GM08714 (cell line): ENCODE measurements around the gene SPOCK3.
"Not testable (repeated sequence)": the region's sequence is repeated elsewhere in the genome, so short reads cannot be mapped to it uniquely, and the experiment has no call there.

Experiments
- H3K4me3 ChIP-seq: fragments of 200-500 bp; sonication (Bioruptor generic); 2 replicates; pipeline ENCODE4 v1.5.1; 2014; ENCODE audit warnings: mild to moderate bottlenecking, low read length, inconsistent platforms
- ZNF274 ChIP-seq: IDR thresholded peaks from 2 replicates; pipeline ENCODE4 v1.6.1; 2012; ENCODE audit warnings: mild to moderate bottlenecking, low read depth, low read length

SPOCK3 gene

DNA sequence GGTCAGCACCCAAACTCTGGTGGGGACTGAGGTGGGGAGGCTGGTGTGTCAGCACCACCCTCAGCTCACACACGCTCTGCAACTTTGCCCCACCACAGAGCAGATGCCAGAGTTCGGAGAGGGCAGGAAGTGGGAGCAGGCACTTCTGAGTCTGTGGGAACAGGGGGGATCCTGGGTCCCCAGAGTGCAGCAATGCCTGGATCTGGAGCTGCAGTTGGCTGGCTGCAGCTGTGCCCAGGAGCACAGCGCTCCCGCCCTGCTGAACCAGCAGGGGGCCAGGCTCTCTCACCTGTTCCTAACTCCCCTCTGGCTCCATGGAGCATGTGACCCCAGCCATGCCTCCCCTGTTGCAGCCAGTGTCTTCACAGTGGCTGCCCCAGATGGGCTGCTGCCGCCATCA, 252.4 kb downstream of the SPOCK3 start:
- no peak overlapping the region for H3K4me3 ChIP-seq
- TF ChIP-seq ZNF274: no peak

DNA sequence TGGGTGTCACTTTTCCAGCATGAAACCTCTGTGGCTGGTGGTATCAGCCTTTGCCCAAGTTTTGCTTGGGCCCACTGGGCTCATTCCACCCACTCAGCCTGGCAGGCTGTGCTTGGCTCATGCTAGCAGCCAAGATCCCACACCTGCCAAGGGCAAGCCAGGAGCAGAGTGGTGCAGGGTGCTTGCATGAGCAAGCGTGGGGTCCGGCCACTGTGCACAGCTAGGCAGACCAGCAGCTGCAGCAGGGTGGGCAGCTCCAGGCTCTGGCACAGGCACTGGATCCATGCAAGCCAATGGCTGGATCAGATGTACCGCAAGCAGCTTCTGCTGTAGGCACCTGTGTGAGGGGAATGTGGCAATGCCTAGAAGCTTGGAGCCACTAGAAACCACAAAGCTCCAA, 253.9 kb downstream of the SPOCK3 start:
- no peak for TF ChIP-seq ZNF274
- no peak overlapping the region for H3K4me3 ChIP-seq

DNA sequence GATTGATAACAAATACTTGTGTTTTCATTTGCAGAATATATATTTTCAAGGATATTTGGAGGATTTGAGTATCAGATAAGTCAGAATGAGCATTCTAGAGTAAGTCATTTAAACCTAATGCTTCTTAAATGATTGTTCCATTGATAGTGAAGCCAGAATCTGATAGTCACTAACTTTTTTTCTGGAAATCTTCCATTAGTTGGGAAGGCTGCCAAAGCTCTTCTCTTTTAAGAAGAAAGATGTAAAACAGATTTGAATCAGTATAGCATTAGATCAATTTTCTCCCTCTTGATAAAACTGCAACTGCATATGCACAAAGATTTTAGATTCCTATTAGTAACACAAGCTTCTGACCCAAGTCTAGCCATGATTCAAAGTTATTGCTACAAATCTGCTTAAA, 256.7 kb downstream of the SPOCK3 start:
- TF ChIP-seq ZNF274: no peak
- H3K4me3 ChIP-seq: no peak overlapping the region

DNA sequence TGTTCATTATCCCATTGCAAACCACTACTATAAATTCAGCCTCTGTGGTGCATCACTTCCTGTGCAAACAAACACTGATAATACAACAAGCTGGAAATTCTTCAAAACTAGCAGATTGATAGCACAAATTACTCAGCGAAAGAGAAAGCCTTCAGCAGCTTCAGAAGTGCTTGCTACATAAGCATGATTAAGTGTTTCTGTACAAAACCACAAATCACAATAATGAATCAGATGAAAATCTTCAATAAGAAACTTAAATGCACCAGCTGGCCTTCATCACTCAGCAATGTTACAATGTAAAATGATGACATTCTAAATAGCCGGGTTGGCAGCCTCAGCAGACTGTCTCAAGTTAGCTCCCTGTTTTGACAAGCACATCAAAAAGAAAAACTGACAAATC, 262.2 kb downstream of the SPOCK3 start:
- no peak for TF ChIP-seq ZNF274
- no peak overlapping the region for H3K4me3 ChIP-seq

DNA sequence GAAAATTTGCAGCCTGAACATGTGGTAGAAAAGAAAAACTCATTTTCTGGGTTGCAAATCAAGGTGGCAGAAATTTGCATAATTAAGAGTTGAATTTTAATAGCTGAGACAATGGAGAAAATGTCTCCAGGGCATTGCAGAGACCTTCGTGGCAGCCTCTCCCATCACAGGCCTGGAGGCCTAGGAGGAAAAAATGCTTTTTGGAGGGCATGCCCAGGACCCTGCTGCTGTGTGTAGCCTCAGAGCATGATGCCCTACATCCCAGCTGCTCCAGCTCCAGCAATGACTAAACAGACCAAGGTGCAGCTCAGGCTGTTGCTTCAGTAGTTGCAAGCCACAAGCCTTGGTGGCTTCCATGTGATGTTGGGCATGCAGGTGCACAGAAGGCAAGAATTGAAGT, 266.1 kb downstream of the SPOCK3 start:
- not testable (repeated sequence) for H3K4me3 ChIP-seq

DNA sequence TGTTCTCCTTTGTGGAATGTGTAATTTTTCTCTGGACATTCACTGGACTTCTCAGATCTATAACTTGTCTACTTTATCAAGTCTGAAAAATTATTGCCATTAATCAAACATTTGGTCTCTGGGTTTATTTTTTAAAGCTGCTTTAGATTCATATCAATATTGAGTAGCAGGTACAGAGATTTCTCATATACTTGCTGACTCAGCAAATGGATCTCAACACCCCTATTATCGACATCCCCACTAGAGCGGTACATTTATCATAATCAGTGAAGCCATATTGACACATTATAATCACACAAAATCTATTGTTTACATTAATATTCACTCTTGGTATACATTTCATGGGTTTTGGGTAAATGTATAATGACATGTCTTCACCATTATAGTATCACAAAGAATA, 268.7 kb downstream of the SPOCK3 start:
- no peak overlapping the region for H3K4me3 ChIP-seq
- TF ChIP-seq ZNF274: no peak

DNA sequence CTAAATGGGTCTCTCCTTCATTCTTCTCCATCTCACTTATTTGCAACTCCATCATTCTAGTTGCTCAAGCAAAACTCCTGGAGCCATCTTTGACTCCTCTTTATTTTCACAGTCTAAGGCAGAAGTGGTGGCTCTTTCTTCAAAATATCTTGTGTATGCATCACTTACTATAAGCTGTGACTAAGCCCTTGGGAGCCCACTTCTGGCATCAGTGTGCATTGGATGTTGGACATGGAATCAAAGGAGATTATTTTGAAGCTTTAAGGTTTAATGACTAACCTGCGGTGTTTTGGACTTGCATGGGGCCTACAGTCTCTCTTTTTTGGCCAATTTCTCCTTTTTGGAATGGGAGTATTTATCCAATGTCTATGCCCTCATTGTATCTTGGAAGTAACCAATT, 276.8 kb downstream of the SPOCK3 start:
- TF ChIP-seq ZNF274: no peak
- H3K4me3 ChIP-seq: no peak overlapping the region

DNA sequence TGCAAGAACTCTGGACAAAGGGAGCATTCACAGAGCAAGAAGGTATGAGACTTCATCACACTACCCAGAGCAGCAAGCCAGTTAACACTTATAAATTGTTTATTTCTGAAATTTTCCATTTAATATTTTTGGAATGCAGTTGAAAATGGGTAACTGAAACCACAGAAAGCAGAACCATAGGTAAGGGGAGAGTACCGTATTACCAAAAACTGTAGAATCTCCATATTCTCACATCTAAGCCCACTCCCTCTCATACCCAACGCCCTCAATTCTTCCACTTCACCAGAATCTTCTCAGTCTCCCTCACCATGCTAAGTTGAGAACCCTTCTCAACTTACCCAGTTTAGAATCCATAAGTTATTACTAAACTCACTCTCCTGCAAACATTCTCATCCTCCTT, 277.8 kb downstream of the SPOCK3 start:
- no peak overlapping the region for H3K4me3 ChIP-seq
- TF ChIP-seq ZNF274: no peak

DNA sequence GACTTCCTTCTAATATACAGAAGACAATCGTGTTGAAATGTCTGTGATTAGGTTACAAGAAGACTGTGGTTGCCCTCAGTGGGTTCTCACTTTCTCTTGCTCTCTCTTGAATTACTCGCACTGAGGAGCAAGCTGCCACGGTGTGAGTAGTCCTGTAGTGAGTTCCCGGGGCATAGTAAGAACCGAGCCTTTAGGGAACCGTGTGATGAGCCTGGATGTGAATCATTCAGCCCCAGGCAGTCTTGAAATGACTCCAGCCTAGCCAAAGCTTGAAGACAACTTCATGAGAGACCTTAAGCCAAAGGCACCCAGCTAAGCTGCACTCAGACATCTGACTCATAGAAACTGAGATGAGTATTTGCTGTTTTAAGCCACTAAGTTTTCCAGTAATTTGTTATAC, 292.7 kb downstream of the SPOCK3 start:
- TF ChIP-seq ZNF274: no peak

DNA sequence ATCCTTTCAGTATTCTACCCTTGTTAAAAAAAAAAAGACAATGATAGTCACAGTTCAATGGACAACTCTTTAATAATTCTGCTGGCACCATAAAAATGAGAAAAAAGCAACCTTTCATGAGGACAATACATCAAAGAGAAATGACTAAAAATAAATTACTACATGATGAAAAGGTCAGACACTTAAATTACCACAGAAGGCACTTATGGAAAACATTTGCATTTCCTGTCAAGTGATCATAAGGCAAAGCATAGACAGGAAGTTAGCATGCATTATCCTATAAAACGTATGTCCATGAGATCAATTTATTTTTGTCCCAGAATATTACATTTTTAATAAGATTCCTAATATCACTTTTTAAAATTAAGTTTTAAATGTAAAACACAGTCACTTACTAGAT, 303.8 kb downstream of the SPOCK3 start:
- TF ChIP-seq ZNF274: no peak
- H3K4me3 ChIP-seq: no peak overlapping the region

More for the DNA sequence above, 292.7 kb downstream of the SPOCK3 start:
- no peak overlapping the region for H3K4me3 ChIP-seq

DNA sequence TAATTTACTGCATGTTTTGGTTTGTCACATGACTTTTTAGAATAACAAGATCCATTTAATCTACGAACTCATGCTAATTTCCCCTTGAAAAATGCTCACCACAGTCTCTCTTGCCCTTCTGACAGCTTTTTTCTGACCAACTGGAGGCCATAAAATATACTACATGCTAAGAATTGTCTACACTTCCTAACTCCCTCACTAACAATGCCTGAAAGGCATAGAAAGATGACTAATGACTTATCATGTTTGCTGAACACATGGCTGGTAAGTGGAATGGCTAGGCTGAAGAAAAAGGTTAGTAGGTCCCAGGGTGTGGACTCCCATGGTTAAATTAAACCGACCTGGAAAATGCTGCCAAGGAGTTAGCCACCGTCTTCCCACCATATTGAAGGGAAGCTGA, 309.9 kb downstream of the SPOCK3 start:
- H3K4me3 ChIP-seq: no peak overlapping the region
- TF ChIP-seq ZNF274: no peak

DNA sequence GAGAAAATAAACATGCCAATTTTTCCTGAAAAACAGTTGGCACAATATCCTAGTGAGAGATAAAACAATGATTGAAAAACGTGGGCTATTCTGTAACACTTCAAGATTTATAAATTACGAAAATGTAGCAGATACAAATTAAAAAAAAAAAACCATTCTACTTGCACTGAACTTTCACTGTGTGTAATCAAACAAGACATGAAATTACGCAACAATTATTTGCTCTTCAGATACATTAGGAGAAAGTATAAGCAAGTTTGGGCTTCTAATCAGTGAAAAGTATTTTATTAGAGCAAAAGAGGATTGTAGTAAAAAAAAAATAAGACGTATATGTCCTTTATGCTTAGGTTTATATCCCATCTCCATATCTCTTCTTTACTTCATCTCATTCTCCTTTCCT, 320.4 kb downstream of the SPOCK3 start:
- H3K4me3 ChIP-seq: no peak overlapping the region

DNA sequence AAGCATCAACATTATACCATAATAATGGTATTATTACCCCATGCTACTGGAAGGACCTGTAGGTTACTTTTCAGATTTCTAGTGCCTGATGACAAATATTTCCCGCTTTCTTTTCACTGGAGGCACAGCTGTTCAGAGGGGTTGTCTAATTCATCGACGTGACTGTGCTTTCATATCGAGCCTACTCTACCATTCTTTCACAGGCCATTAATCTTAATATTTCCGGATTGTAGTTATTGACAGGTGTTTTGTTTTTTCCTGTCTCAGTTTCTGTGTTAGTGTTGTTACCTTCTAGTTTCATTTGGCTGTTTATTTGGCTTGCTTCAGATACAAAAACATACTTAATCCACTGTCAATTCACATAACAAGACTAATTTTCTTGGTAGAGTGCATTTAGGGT, 330.9 kb downstream of the SPOCK3 start:
- TF ChIP-seq ZNF274: no peak
- H3K4me3 ChIP-seq: no peak overlapping the region

More for the DNA sequence above, 320.4 kb downstream of the SPOCK3 start:
- no peak for TF ChIP-seq ZNF274

DNA sequence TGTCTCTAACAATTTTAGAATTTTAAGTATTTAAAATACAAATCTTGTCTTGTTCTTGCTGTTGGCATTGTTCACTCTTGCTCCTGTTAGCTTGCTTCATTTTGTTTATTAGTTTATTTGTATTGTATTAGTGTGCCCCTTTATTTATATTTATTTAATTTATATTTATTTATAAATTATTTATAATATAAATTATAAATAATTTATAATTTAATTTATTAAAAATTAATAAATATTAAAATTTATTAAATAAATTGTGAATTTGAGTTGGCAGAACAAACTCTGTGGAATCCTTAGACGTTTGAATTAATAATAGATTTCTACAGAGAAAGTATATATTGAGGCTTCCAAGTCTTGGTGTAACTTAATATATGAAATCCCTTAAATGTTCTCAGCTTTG, 331.4 kb downstream of the SPOCK3 start:
- TF ChIP-seq ZNF274: no peak
- H3K4me3 ChIP-seq: no peak overlapping the region

DNA sequence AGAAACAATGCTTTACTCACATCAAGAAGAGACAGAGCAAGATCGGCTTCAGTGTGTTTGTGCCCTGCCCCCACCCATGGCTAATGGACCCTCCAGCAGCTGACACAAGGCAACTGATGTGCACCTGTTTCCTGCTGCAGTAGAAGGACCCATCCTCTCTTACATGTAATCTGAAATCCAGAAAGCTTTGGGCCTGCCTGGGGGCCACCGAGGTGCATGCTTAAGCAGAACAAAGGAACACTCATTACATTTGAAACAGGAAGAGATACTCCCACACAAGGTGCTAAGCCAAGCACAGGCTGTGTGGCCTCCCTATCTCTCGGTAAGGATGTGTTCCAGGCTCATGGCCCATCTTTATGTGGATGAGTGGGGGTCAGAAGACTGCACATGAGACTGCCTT, 338.0 kb downstream of the SPOCK3 start:
- H3K4me3 ChIP-seq: no peak overlapping the region
- TF ChIP-seq ZNF274: no peak

DNA sequence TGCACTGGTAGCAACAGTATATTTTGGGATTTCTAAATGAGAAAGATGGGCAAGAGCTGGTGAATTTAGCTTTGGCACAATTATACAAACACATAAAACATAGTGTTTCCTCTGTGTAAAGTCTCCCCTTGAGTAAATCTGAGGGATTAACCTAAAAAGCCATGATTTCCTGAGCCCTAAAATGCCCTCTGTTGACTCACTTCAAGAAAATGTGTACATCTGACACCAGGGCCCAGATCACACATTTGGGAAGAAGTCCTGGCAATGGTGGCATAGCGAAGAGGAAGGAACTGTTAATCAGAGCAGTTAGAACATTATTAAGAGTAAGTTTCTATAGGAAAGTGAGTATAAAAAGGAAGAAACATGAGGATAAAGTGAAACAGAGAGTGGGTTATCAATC, 338.5 kb downstream of the SPOCK3 start:
- no peak overlapping the region for H3K4me3 ChIP-seq
- no peak for TF ChIP-seq ZNF274

DNA sequence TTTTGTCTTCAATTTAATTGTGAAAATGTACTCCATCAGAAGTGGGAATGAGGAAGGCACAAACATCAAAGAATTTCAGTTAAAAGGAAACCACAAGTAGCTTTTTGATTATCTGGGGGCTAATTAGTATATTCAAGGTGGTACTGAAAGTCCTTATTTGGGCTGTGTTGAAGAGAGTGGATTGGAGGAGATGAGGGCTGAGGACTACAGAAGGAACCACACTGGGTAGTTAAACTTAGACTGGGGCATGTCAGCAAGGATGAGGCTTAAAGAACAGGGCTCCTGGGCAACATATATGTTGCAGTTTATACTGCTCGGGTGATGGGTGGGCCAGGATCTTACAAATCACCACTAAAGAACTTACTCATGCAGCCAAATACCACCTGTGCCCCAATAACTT, 346.8 kb downstream of the SPOCK3 start:
- H3K4me3 ChIP-seq: no peak overlapping the region
- no peak for TF ChIP-seq ZNF274

DNA sequence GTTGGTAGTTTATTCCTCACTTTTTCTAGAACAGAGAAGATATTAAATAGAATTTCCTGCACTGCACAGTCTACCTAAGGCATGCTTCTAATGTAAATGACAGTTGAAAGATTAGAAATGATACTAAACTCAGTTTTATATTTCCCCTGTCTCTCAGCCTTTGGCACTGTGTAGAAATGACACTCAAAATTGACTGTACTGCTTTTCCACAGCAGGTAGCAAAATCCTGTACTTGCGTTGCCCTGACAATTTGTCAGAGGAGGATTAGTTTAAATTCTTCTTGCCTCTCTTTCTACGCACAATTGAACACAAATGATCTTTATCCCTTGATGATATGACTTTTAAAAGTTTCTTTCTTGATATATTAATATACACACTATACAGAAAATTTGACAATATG, 347.6 kb downstream of the SPOCK3 start:
- H3K4me3 ChIP-seq: no peak overlapping the region
- no peak for TF ChIP-seq ZNF274
